ENCODE results near the gene RTL1. TPM values are rescaled to one million over a fixed set of nuclear protein-coding genes. Genes with fewer than 3 reads are reported as not detected.

RTL1 gene
- total and polyA plus RNA-seq, 2 of the 8 experiments (the other 6 are each of a cell fraction or from before 2014, with no cell fraction given), result not detected

- no peak for TF ChIP-seq E2F6 (IDR thresholded peaks at IDR 0.05)
- no peak for TF ChIP-seq SIX5 (IDR thresholded peaks at IDR 0.05; ENCODE audit: low read depth, low read length)
- no peak for TF ChIP-seq USF2 (IDR thresholded peaks at IDR 0.05; ENCODE audit: low read length)
- TF ChIP-seq CREB1 (IDR thresholded peaks at IDR 0.05), result no peak
- no peak for TF ChIP-seq ASH2L (IDR thresholded peaks at IDR 0.05; ENCODE audit: low read length)
- no peak for TF ChIP-seq NANOG (IDR thresholded peaks at IDR 0.05; ENCODE audit: insufficient read depth, low read depth, low read length, poor library complexity, severe bottlenecking)
- TF ChIP-seq KDM4A (IDR thresholded peaks at IDR 0.05; ENCODE audit: low read depth, low read length, severe bottlenecking), result no peak
- no peak for TF ChIP-seq JUND (IDR thresholded peaks at IDR 0.05; ENCODE audit: low read length)
Measured at GRCh38 chr14:100862793-100863192, 40.7 kb downstream of the RTL1 start (continued).

Data from H1 (cell line).